Central memory CD8-positive, alpha-beta T cell (primary cell): ENCODE measurements around the gene NEMP1.

Source experiments
- ATAC-seq: fragments of 150-1000 bp; cut with Tn5 transposase; replicated peaks from 2 replicates; pipeline ENCODE4 v1.10.0; 2022; ENCODE audit warnings: mild to moderate bottlenecking, moderate FRiP score, moderate number of reproducible peaks; ENCODE audit not compliant: poor library complexity, severe bottlenecking; ENCODE audit errors: extremely low read depth
- DNase-seq, 2 donors: peaks; one replicate each; pipeline ENCODE4 v3.0.0; 2021; ENCODE audit warnings: low spot score in 2 of 2
- H3K27ac Mint-ChIP-seq: one replicate; pipeline ENCODE4 v1.8.0; 2022; ENCODE audit warnings: low read depth, mild to moderate bottlenecking, moderate library complexity, mixed read lengths
- H3K27me3 Mint-ChIP-seq: one replicate; pipeline ENCODE4 v1.8.0; 2022; ENCODE audit warnings: mixed read lengths
- H3K36me3 Mint-ChIP-seq: one replicate; pipeline ENCODE4 v1.8.0; 2022; ENCODE audit warnings: mild to moderate bottlenecking, moderate library complexity, mixed read lengths; ENCODE audit not compliant: insufficient read depth
- H3K4me1 Mint-ChIP-seq: one replicate; pipeline ENCODE4 v1.8.0; 2022; ENCODE audit warnings: mixed read lengths
- H3K4me3 Mint-ChIP-seq: one replicate; pipeline ENCODE4 v1.8.0; 2022; ENCODE audit warnings: mild to moderate bottlenecking, moderate library complexity, mixed read lengths
- H3K9me3 Mint-ChIP-seq: one replicate; pipeline ENCODE4 v1.8.0; 2022; ENCODE audit warnings: mixed read lengths

Gene NEMP1

DNA sequence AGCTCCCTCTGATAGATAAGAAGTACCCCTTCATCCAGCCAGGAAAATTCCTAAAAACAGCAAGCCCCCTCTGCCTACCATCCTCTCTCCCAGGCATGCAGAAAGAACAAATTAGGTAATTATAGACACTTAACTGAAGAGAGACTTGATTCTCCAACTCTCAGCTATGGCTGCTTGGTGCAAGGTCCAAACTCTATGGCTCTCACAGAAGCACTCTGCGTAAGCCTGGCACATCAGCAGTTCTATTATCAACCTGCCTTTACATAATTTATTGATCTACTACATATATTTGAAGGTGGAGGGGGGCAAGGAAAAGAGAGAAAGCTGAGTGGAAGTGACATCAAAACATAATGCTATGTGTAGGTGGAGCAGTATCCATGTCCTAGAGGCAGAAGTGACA, 27.6 kb downstream of the NEMP1 start:
- Mint-ChIP-seq H3K9me3 (no peaks in the 10 kb centered on the region), H3K27ac (no peak overlapping the region)

DNA sequence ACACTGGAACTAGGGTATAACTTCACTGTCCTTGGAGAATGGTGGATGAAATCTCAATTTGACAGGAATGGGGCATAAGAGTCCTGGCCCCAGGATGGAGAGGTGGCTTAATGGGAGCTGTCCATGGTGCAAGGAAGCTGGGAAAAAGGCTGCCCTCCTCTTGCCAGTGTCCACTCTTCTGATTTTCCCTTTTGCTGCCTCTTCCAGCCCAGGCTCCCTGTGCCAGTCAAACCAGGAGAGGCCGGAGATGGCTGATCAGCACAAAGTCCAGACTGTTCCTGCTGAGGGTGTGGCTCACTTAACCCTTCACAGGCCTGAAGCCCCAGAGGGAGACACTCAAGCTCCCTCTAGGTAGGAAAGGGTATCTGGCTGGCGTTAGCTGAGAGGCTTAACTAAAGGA, 28.7 kb downstream of the NEMP1 start, which contains the start of gene MYO1A:
Gene MYO1A (minus strand): TSS at position 240 of the 400 bp plus-strand sequence. CDS start 1,806 bp downstream, outside the sequence.
- Mint-ChIP-seq H3K27ac (no peak within 1 kb of the TSS), H3K9me3 (no peaks in the 10 kb centered on the region), H3K4me1 (peaks cover 38% of the 10 kb centered on the region), H3K36me3 (no peaks in the 10 kb centered on the region), H3K27me3 (no peaks in the 10 kb centered on the region), H3K4me3 (no peak within 1 kb of the TSS)
- ATAC-seq: no peak
- DNase-seq: no peak

More for the DNA sequence above, 27.6 kb downstream of the NEMP1 start:
- Mint-ChIP-seq H3K27me3 (no peaks in the 10 kb centered on the region), H3K36me3 (no peaks in the 10 kb centered on the region), H3K4me3 (no peak overlapping the region), H3K4me1 (peaks cover 36% of the 10 kb centered on the region)
- DNase-seq (no peak), ATAC-seq (no peak)

DNA sequence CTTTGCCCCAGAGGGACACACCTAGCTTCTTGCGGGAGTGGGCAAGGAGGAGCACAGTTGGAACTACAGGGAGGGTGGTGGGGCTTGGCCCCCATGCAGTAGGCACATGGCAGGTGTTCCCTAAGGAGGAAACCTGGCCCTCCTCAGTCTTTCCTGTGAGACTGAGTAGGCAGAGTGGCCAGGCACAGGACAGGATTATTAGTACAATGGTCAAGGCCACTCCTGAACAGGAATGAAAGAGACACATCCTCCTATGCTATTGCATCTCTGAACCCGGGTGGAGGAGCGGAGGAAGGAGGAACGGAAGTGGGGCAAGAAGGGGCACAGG, 29.5 kb downstream of the NEMP1 start:
- H3K36me3 Mint-ChIP-seq: no peaks in the 10 kb centered on the region
- H3K27ac Mint-ChIP-seq: no peak overlapping the region
- H3K4me3 Mint-ChIP-seq: no peak overlapping the region
- DNase-seq: no peak
- no peaks in the 10 kb centered on the region for H3K27me3 Mint-ChIP-seq
- H3K4me1 Mint-ChIP-seq: peaks cover 38% of the 10 kb centered on the region
- no peak for ATAC-seq
- H3K9me3 Mint-ChIP-seq: no peaks in the 10 kb centered on the region

DNA sequence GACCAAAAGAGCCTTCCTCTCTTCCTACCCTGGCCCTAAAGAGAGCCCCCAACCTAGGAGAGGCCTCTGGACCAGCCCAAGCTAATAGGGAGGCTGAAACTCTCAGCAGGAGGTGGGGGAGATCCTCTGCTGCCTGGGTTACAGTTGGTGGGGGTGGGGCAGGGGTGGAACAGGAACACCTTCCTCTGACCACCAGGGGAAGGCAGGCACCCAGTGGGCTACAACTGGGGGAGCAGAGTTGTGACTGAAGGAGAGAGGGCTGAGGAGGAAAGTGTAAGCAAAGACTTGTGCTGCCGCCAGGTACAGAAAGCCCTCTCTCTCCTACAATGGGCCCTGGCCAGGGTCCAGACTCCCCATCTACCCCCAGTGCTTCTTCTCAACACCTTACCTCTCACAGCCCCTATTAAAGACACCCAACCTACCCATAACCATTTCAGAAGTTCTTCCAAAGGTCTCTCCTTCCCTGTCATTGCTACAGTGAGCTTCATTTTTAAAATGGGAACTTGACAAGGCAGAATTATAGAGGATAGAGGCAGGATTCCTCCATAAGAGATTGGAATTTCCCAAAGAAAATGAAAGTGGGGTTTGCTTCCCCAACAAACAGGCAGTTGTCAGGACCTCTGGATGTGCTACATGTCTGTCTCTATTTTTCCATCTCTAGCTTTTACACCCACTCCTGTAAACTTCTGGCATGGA, 30.0 kb downstream of the NEMP1 start:
- Mint-ChIP-seq H3K27ac (peak overlapping the region; percentile 12), H3K4me3 (peak overlapping the region; percentile 14), H3K36me3 (no peaks in the 10 kb centered on the region), H3K27me3 (no peaks in the 10 kb centered on the region), H3K4me1 (peaks cover 38% of the 10 kb centered on the region), H3K9me3 (no peaks in the 10 kb centered on the region)
- no peak for DNase-seq
- ATAC-seq: no peak

DNA sequence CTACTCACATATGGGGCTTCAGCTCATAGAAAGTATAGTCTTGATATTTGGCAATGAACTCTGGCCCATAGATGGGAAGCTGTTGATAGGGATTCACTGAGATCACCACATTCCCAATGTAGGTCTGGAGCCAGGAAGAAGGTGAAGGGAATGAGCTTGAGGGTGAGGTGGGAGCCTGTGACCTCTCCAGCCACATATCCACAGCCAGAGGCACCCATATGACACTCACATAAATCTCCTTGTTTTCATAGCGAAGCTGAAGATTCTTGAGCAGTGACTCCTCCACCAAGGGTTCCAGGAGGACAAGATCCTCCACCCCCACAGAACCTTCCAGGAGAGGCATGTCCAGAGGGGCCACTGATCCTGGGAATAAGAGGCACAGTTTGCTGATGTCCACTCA, 30.6 kb downstream of the NEMP1 start:
- H3K27me3 Mint-ChIP-seq: no peaks in the 10 kb centered on the region
- H3K9me3 Mint-ChIP-seq: no peaks in the 10 kb centered on the region
- peak overlapping the region; percentile 60 for H3K27ac Mint-ChIP-seq
- peak overlapping the region; percentile 44 for H3K4me3 Mint-ChIP-seq
- ATAC-seq (no peak), DNase-seq (no peak)
- peaks cover 38% of the 10 kb centered on the region for H3K4me1 Mint-ChIP-seq
- no peaks in the 10 kb centered on the region for H3K36me3 Mint-ChIP-seq

DNA sequence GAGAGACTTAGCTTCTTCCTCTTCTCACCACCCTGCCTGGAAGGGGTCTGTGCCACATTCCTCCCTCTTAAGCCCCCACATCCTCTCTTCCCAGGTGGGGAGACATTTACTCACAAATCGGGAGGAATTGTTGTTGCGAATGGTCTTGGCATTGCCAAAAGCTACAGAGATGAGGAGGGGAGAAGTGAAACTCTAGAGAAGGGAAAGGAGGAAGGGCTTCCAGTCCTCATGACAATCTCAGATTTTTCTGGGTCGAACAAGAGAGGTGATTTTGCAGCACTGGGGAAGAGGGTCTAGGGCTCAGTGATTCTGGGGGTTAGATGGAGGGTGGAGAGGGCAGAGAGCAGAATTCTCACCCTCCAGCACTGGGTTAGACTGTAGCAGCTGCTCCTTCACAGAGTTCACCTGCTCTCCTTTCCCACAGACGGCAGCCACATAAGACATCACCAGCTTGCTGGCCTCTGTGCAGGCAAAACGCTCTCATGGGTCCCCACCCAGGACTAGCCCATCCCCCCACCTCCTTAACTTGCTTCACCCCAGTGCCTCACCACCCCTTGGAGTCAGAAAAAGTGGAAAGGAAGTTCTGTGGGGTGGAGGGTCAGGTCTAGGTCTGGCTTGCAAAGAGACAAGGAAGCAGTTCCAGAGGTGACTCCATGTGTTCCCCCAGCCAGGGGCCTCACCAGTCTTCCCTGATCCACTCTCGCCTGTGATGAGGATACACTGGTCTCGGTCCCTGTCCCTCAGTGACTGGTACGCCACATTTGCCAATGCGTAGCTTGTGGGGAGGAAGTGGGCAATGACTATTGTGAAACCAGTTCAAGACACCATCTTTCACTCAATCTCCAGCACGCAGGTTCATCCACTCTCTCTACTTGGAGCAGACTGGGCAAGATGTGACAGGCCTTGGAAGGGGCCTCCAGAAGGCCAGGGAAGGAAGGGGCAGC, 31.4 kb downstream of the NEMP1 start:
- H3K9me3 Mint-ChIP-seq: no peaks in the 10 kb centered on the region
- ATAC-seq (peak; percentile 74), DNase-seq (peak; percentile 27 to 28)
- H3K36me3 Mint-ChIP-seq: no peaks in the 10 kb centered on the region
- peak overlapping the region; percentile 60 for H3K27ac Mint-ChIP-seq
- peaks cover 38% of the 10 kb centered on the region for H3K4me1 Mint-ChIP-seq
- peak overlapping the region; percentile 44 for H3K4me3 Mint-ChIP-seq
- no peaks in the 10 kb centered on the region for H3K27me3 Mint-ChIP-seq

DNA sequence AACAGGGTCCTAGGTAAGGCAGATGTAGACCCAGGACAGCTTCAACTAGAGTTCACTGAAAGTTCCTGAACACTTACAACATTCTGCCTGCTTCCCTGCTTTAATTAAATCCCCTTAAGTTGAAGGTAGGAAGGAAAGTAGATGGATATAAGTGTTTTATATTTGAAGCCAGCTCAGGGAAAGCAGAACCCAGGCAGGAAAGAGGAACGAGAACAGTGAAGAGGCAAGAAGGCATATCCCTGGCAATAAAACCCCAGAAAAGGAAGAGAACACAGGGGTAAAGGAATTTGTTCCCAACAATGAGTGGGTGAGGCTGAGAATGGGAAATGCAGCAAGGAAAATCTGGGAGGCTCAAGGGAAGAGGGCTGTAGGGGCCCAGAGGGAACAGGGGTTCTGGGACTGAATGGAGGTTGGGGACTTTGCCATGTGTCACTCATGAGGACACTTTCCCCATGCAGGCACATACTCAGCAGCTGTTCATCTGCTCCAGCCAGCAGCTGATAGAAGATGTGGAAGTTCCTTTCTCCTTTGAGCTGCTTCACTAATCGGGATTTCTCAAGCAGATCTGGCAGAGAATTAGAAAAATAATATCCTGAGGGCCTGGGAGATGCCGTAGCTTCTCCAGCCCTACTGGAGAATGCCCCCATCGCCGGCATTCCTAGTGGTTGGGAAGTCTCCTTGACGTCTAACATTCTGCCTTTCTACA, 32.4 kb downstream of the NEMP1 start:
- Mint-ChIP-seq H3K27me3 (no peaks in the 10 kb centered on the region), H3K9me3 (no peaks in the 10 kb centered on the region), H3K4me3 (peak overlapping the region; percentile 44), H3K27ac (peak overlapping the region; percentile 60), H3K4me1 (peaks cover 36% of the 10 kb centered on the region), H3K36me3 (no peaks in the 10 kb centered on the region)
- ATAC-seq: no peak
- no peak for DNase-seq

DNA sequence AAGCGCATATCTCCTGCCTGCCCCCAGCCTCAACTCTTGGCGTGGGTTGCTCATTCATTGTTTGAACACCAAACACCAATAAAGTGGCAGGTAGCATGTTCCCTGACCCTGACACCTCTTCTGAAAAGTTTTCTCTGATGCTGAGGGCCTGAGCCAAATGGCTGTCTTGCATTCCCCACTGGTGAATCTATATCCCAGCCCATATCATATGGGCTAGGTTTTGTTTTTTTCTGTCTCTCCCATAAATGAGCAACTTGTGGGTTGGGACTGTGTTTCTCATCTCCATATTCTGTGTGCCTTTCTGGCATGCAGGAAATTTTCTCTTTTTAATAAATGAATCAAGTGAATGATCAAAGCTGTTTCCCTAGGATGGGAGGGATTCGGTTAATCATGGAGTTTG, 33.7 kb downstream of the NEMP1 start:
- Mint-ChIP-seq H3K4me1 (peaks cover 30% of the 10 kb centered on the region), H3K27me3 (no peaks in the 10 kb centered on the region), H3K27ac (no peak overlapping the region), H3K4me3 (no peak overlapping the region), H3K36me3 (no peaks in the 10 kb centered on the region), H3K9me3 (no peaks in the 10 kb centered on the region)
- DNase-seq: no peak
- no peak for ATAC-seq

DNA sequence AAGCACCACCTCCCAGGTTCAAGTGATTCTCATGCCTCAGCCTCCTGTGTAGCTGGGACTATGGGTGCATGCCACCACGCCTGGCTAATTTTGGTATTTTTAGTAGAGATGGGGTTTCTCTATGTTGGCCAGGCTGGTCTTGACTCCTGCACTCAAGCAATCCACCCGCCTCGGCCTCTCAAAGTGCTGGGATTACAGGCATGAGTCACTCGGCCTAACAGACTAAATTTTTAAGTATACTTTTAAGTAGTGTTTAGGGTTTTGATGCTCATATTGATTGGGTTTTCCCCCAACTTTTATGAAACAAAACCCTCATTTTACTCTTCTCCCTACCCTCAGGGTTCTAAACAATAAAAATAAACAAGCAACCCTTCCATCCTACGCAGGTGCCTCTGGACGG, 34.1 kb downstream of the NEMP1 start:
- Mint-ChIP-seq H3K27ac (no peak overlapping the region), H3K9me3 (no peaks in the 10 kb centered on the region), H3K4me1 (peaks cover 30% of the 10 kb centered on the region), H3K4me3 (no peak overlapping the region), H3K36me3 (no peaks in the 10 kb centered on the region), H3K27me3 (no peaks in the 10 kb centered on the region)
- ATAC-seq (no peak), DNase-seq (no peak)

DNA sequence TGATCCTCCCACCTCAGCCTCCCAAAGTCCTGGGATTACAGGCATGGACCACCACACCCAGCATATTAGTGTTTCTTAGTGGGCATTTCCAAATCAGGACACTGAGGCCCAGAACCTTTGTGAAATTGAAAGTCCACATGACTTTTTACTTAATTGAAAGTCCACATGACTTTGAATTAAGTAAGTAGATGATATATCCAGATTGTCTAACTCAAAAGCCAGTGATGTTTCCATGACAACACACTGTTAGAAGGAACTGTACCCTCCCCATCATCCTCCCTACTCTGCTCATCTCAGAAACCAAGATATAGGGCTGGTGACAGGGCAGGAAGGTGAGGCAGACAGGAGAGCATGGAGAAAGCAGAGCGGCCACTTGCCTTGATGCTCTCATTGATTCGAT, 35.9 kb downstream of the NEMP1 start:
- Mint-ChIP-seq H3K27ac (no peak overlapping the region), H3K4me1 (peaks cover 19% of the 10 kb centered on the region), H3K27me3 (peaks cover 9% of the 10 kb centered on the region), H3K36me3 (no peaks in the 10 kb centered on the region), H3K4me3 (no peak overlapping the region), H3K9me3 (no peaks in the 10 kb centered on the region)
- ATAC-seq (no peak), DNase-seq (no peak)

DNA sequence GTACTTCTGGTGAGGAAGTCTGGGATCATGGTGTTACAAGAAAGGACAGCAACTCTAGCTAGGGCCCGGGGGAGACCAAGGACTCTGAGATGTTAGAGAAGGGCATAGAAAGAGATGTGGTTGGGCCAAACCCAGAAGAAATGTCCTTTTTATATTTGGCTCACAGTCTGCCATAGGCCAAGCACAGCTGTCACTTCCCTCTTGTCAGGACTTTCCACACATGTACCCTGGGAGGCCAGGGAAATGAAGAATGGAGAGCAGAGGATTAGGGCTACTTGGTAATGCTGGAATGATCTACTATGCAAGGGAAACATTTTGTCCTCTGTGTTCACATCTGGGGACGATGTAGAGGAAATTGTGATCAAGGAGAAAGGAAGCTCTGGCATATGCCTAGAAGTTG, 37.8 kb downstream of the NEMP1 start:
- H3K4me1 Mint-ChIP-seq: no peaks in the 10 kb centered on the region
- no peak overlapping the region for H3K27ac Mint-ChIP-seq
- no peaks in the 10 kb centered on the region for H3K36me3 Mint-ChIP-seq
- ATAC-seq: no peak
- no peak for DNase-seq
- H3K9me3 Mint-ChIP-seq: no peaks in the 10 kb centered on the region
- H3K27me3 Mint-ChIP-seq: peaks cover 10% of the 10 kb centered on the region
- H3K4me3 Mint-ChIP-seq: no peak overlapping the region

DNA sequence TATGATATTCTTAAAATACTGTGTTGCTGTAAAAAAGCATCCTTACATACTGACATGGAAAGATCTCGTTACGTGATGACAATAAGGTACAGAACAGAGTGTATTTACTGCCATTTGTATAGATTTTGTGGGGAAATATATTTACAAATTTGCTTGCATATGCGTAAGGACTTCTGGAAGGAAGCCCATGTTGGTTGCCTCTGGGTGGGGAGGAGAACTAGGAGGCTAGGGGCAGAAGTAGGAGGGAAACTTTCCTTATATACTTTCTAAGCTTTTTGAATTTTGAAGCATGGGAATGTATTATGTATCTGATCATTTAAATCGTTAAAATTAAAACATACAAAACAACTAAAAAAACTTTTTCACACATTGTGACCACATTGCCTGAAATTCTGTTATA, 38.4 kb downstream of the NEMP1 start:
- Mint-ChIP-seq H3K27me3 (peaks cover 10% of the 10 kb centered on the region), H3K27ac (no peak overlapping the region), H3K4me3 (no peak overlapping the region), H3K4me1 (no peaks in the 10 kb centered on the region), H3K9me3 (no peaks in the 10 kb centered on the region), H3K36me3 (no peaks in the 10 kb centered on the region)
- DNase-seq: no peak
- ATAC-seq: no peak
